GM12801 (cell line): ENCODE measurements around the gene PPIB.

Experiments
- CTCF ChIP-seq: IDR thresholded peaks from one replicate; pipeline ENCODE4 v1.5.1; 2011; ENCODE audit warnings: control low read depth; ENCODE audit not compliant: insufficient read length; ENCODE audit errors: extremely low read depth

The PPIB gene

DNA sequence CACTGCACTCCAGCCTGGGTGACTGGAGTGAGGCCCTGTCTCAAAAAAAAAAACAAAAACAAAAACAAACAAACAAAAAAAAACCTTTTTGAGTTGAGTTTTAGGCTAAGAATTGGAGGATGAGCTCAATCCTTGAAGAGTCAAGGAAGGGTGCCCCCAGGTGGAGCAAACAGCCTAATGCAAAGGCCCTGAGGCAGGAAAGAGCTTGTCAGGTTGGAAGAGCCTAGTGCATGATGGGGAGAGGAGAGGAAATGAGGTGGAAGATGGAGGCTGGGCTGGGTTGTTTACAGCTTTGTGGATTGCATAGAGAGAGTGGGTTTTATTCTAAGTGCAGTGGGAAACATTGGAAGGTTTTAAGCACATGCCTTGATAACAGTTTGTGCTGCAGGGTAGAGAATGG, 13.4 kb downstream of the PPIB start:
- TF ChIP-seq CTCF, result no peak

DNA sequence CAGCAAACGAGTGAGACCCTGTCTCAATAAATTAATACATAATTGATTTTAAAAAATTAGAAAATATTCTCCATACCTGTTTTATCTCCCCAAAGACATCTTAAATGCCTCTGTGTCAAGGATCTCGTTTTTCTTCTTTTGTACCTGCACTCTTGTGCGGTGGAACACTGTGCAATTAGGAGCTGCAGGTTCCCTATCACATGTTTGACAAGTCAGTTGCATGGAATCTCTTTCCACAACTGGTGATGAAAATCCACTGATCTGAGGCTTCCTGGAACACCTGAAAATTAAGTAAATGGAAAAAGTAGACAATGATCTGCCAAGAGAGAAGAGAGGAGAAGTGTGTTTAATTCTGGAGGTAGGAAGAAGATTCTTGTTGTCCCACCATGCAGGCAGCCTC, 14.2 kb downstream of the PPIB start:
- TF ChIP-seq CTCF, result no peak

DNA sequence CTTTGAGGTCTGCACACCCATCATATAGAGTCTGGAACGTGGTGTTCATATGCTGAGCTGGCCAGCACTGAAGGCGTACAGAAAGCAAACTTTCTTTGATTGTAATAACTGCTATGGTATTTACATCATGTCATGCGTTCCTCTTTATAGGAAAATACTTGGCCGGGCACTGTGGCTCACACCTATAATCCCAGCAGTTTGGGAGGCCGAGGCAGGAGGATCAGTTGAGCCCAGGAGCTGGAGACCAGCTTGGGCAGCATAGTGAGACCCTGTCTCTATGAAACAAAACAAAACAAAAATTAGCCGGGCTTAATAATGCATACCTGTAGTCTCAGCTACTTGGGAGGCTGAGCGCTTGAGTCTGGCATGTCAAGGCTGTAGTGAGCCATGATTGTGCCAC, 14.7 kb downstream of the PPIB start:
- TF ChIP-seq CTCF, result no peak

GRCh38 chr15:64146885-64147681, 15.7 kb downstream of the PPIB start:
- TF ChIP-seq CTCF, result no peak

DNA sequence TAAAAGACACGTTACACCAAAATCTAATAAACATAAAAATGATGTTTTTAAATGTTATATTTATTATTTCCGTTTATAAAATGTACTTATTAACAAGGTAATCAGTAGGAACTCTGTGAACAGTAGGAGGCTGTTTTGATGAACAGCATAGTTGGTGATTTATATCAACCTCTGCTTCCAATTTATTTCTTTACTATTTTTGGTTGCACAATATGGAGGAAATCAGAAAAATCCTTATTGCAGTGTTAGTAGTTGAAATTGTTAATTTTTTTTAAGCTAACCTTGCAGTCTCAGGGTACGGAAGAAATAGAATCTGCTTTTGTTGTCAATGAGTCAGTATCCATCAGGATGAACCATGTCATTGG, 16.3 kb downstream of the PPIB start:
- no peak for TF ChIP-seq CTCF

DNA sequence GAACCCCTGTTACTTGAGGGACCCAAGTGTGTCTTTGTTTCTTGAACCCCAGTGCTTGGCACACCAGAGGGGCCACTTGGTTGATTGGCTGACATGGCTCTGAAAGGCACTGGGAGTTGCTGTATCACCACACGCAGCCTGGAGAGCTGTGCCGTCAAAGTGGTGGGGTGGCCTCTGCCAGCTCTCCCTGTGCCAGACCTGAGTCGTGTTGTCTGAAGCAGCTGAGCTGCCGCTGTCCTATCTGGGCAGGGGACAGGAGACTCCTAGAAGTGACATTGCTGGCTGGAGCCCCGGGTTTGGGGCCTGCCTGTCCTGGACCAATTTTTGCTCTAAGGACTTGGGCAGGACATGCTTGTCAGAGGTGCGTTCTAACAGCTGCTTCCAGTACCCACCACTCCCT, 16.8 kb downstream of the PPIB start:
- TF ChIP-seq CTCF, result no peak

DNA sequence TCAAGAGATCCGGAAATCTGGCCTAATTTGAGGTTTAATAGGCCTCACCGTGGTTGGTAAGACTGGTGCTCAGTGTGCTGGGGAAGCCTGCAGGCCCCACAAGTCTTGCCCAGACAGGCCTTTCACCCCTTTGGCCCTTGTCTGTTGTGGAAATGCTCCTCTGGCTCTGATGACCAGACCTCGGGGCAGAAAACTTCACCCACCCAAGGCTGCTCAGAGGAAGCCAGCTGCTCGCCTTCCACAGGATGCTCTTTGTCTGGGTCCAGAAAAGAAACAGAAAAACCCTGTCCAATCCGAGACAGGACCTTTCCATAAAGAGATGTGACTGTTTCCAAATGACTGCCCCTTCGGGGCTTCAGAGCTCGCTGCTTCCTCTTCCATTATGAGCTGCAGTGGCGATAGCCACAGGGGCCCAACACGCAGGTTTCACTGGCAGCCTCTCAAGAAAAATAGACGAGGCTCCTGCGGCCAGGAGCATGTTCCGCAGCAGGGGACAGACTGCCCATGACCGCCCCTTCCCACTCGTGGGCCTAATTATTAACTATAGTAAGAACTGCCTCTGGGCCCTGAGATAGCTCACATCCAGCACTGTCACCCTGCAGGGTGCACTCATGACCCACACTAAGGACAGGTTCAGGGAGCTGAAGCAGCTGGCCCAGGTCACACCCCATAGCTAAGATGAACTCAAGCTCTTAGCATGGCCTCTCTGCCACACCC, 18.1 kb downstream of the PPIB start:
- no peak for TF ChIP-seq CTCF
